T47D (cell line): ENCODE results near the gene CYB5B.
"Not testable (repeated sequence)": the region's sequence is repeated elsewhere in the genome, so short reads cannot be mapped to it uniquely, and the experiment has no call there.

Experiments used
- DNase-seq, 2 experiments: peaks; one replicate each; pipeline versions ENCODE4 v3.0.0 to v3.0.0-alpha.2; 2011 to 2012; ENCODE audit warnings: low read depth in 1 of 2, low spot score in 1 of 2
- JUND ChIP-seq: IDR thresholded peaks from 2 replicates; pipeline ENCODE4 v1.6.1; 2012; ENCODE audit warnings: low read depth
- in situ Hi-C: cut with HindIII; loops from 2 replicates; pipeline ENCODE4 v1.10.0; 2016; ENCODE audit warnings: low sequenced_read_pairs, low pct_unique_long_range_greater_than_20kb

Gene CYB5B

DNA sequence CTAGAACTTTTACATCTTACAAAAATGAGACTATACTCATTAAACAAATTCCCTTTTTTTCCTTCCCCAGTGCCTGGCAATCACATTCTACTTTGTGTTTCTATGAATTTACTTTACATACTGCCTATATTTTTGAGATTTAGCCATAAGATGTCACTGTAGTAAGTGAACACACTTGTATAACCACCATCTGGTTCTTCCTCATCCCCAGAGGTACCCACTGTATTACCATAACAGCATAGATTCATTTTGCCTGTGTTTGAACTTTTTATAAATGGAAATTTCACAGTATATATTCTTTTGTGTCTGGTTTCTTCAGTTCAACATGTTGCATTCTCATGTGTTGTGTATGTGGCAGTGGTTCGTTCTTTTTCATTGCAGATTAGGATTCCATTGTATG lies 15.8 kb downstream of the CYB5B start:
- in situ Hi-C loops: no loop called here
- DNase-seq: no peak
- TF ChIP-seq JUND: no peak

DNA sequence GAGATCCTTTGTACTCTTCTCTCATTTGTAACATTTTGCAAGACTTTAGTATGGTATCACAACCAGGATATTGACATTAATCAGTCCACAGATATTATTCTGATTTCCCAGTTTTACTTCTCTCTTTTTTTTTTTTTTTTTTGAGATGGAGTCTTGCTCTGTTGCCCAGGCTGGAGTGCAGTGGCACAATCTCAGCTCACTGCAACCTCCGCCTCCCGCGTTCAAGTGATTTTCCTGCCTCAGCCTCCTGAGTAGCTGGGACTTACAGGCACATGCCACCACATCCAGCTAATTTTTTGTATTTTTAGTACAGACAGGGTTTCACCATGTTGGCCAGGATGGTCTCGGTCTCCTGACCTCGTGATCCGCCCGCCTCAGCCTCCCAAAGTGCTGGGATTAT lies 16.6 kb downstream of the CYB5B start:
- in situ Hi-C loops, DNase-seq: not testable (repeated sequence)

DNA sequence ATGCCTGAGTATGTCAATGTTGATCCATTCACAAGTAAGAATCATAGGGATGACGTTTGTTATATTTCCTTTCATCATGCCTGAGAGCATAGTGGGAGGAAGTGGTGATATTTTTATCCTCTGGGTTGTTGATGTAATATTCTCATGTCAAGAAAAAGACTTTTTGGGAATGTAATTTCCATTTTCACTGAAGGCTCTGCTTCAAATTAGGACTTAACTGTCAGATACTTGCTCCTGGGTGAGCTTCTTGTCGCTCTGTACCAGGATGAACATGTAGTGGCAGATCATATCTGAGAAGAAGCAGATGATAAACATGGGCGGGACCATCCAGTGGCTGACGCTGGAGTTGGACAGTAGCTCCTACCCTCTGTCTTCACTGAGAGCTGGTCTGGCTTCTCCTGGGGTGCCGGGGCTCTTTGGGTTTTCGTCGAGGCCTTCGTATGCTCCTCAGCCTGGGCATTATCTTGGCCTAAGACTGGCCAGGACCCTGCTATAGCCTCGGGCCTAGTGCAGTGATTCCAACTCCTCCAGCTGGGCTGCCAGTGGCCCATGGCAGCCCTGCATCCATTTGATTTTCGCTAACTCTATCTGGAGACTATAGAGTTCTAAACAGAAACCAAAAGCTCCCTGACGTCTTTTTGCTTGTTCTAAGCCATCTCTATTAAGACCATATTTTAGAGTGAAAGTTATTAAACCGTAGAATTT lies 19.7 kb downstream of the CYB5B start:
- in situ Hi-C loops: no loop called here
- DNase-seq: no peak
- no peak for TF ChIP-seq JUND

DNA sequence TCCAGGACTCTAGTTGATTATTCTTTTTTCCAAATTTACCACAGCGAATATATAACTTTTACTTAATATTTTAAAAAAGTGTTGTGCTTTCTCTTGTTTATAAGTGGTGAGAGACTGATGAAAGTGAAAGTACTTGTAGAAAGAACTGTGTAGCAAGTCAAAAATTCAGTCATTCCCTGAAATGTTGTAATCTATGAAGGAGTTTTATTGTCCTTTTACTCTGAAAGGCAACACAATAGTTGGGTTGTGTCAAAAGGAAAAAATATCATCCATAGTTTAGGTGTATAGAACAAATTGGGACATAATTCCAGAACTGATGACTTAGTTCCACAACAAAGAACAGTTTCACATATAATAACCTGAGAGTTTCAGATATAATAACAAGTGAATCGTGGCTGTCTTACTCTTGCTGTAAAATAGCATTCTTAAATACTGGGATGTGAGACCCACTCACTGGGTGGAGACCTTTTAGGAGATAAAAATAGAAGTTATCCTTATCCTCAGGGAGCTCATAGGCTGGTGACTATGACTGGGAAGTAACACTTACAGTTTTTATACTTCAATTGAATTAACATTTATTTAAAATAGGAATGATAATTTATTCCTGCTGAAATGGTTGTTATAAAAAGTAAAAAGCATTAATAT lies 20.6 kb downstream of the CYB5B start:
- in situ Hi-C loops: no loop called here
- no peak for TF ChIP-seq JUND
- no peak for DNase-seq

DNA sequence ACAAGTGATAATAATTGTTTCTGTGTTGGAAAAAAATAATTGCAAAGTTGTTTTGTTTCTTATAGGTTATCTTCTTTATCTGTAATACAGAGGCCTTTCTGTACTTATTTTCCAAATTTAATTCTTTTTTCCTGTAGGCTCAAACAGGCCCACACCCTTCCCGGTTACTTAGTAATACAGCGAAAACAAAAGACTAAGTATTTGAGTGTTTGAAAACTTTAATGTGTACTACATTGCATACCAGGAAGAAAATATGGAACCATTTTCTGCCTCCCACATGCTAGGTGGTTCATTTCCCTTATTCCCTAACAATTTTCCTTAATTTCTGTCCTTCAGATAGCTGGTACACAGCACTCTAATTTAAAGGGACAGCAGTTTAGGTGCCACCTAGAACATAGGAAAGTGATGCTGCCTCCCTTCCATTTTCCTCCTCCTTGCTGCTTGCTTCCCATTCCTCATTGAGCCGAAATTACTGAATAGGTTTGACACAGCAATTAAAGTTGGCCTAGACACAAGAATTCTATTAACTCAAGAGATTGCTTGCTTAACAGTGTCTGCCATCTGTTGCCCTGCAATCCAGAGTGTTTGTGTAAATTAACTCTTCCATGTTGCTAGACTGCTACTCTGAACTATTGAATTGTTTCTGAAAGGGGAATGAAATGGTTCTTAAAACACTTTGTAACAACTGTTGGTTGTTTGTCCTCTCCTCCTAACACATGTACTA lies 24.2 kb downstream of the CYB5B start:
- in situ Hi-C loops: no loop called here
- peak; percentile 68; the same call in 1 of the 2 replicates for TF ChIP-seq JUND
- peak; percentile 55 to 73 for DNase-seq

DNA sequence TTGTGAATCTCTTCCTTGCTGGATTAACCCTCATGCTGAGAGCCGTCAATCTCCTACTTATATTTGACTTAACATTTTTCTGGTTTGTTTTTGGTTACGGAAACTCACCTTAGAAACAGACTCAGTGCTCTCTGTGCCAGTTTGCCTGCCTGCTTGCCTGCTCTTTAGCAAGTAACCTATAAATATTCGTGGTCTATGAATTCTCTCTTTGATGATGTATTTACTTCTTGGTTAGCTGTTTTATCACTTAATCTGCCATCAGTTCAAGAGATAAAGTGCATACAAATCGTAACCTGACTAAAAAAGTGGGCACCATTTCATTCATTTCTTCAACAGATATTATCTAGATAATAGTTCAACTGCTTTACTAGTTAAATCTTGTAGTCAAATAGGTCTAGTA lies 26.7 kb downstream of the CYB5B start:
- in situ Hi-C loops: no loop called here
- no peak for DNase-seq
- no peak for TF ChIP-seq JUND

DNA sequence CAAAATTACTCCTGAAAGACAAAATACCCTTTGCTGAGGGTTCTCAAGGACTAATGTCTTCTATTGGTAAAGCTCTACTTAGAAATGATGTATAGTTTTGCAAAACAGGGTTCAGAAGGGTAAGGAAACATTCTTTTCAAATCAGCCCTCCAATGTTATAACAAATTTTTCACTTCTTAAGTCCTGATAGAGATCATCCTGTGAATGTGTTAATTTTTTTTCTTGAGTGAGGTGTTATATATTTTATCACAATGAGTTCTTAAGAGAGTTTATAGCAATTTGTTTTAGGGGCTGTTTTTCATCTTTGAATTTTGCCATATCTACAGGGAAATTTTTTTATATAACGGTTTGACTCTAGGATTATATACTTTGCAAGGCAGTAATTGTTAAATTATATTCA lies 29.5 kb downstream of the CYB5B start:
- no peak for DNase-seq
- no peak for TF ChIP-seq JUND
- in situ Hi-C loops: no loop called here

DNA sequence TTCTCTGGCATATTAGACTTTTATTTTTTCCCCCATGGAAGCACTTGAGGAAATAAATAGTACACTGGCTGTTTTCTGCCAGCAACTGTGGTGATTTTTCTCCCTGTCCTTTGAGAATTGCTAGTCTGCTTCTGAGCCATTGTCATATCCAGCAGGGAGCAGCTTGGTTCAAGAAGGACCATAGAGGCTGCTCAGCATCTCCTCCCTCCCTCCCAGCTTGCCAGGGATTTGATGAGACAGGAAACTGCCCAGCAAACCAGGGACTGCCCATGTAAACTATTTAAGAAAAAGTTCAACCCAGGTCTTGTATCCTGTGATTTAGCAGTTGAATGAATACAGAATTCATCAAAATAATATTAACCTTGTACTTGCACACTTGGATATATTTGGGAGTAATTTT lies 39.5 kb downstream of the CYB5B start:
- DNase-seq: no peak
- TF ChIP-seq JUND: no peak
- in situ Hi-C loops: no loop called here

DNA sequence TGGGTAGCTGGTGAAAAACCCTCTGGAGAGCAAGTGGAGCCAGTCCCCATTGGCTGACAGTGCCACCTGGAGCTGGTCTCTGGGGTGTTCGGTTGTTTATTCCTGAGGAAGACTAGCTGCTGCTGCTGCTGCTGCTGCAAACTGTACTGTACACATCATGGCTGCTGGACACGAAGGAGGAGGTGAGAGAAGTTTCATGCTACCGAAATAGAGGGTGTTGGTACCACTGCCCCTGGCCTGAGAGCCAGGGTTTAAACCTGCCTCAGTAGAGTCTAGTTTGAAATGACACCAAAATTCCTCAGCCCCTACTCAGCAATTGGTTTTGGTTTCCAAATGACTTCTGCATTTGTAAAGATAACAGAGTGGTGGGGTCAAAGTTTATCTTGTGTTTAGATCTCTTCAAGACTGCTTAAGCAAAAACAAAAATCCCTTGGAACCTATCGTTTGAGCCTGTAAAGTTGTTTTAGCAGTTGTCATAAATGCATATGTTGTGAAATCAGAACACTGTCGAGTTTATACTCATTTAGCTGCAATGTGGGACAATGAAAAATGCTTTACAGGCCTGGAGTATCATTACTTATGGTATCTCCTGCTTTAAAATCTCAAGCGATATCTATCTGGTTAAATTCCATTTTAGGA lies 40.8 kb downstream of the CYB5B start:
- in situ Hi-C loops: no loop called here
- no peak for TF ChIP-seq JUND

DNA sequence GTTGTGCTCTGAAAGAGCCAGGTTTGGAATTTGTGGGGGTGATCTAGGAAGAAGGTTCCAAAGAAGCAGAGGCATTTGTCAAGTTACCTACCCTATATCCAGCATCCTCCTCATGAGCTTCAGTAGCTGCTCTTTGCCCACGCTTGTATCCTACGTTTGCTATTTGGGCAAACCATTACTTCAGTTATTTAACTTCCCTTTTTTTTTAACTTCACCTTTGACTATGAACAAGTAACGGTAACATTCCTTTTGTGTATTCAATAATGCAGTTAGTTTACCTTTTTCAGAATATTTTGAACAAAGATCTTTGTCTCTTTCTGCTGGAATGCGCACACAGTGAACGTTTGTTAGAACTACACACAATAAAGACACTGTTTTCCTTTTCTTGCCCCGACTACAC lies 41.5 kb downstream of the CYB5B start:
- in situ Hi-C loops: no loop called here
- no peak for DNase-seq
- TF ChIP-seq JUND: no peak

More for the DNA sequence above, 40.8 kb downstream of the CYB5B start:
- DNase-seq: peak in 1 of 2 experiments; percentile 41

DNA sequence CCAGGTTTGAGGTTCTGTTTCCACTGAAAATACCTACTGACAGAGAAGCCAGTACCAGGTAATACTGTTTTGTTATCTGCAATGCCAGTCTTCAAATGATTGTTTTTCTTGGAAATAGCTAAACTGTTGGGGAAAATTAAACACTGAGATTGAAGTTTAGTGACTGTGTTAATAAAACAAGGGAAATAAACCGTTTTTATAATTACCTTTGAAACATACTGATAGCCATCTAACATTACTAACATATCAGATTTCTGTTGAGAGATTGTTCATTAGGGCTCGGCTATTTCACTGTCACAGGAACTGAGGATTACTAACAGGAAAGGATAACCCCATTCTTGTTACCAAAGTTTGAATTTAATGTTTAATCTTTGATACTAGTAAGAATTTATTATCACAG lies 42.1 kb downstream of the CYB5B start:
- in situ Hi-C loops: no loop called here
- TF ChIP-seq JUND: no peak
- no peak for DNase-seq

DNA sequence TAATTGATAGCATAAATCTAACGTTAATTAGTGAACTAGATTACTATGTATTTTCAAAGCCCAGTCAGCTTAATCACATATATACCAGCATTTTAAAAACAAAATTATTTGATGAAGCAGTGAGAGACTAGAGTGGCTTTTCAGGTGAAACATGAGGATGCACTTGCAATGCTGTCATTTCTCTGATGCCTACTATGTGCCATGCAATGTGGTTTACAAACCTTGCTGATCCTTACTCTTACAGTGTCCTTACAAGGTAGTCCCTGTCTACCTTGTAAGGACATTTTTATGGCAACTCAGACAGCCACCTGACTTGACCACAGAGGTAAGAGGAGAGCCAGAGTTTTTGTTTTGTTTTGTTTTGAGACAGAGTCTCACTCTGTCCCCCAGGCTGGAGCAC lies 42.7 kb downstream of the CYB5B start:
- no peak for TF ChIP-seq JUND
- no peak for DNase-seq
- in situ Hi-C loops: no loop called here

DNA sequence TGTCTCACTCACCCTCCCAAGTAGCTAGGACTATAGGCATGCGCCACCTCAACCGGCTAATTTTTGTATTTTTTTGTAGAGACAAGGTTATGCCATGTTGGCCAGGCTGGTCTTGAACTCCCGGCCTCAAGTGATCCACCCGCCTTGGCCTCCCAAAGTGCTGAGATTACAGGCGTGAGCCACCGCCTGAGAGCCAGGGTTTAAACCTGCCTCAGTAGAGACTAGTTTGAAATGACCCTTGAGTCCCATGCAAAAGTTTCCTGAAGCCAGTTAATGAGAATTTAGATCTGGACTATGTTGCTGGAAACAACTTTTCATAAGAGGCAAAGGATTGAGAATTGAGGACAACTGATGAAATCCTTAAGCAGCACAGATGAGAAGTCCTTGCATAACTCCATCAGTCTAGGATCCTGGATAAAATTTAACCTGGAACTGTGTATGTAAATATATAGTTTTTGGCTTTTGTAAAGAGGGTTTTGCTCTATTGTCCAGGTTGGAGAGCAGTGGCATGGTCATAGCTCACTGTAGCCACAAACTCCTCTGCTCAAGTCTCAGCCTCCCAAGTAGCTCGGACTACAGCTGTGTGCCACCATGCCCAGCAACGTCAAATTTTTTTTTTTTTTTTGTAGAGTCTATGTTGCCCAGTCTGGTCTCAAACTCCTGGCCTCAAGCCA lies 43.2 kb downstream of the CYB5B start:
- no peak for TF ChIP-seq JUND
- in situ Hi-C loops: no loop called here
- no peak for DNase-seq
